ENCODE results near the gene RIMS4.

The RIMS4 gene

GRCh38 chr20:44810391-44811149, at the start of gene RIMS4:
Gene RIMS4 (minus strand): TSS chr20:44810546. CDS start chr20:44810271, 275 bp downstream.
- no peak for DNase-seq

- no peak for DNase-seq
Measured at GRCh38 chr20:44858606-44859360, 48.4 kb upstream of the RIMS4 start.

GRCh38 chr20:44856856-44857448, 46.6 kb upstream of the RIMS4 start:
- no peak for DNase-seq

- no peak for DNase-seq
Measured at GRCh38 chr20:44856442-44856841, 46.1 kb upstream of the RIMS4 start.

GRCh38 chr20:44851545-44851944, 41.2 kb upstream of the RIMS4 start:
- no peak for DNase-seq

GRCh38 chr20:44850837-44851236, 40.5 kb upstream of the RIMS4 start:
- DNase-seq: no peak

- no peak for DNase-seq
Measured at GRCh38 chr20:44850272-44850671, 39.9 kb upstream of the RIMS4 start.

GRCh38 chr20:44849703-44850102, 39.4 kb upstream of the RIMS4 start:
- no peak for DNase-seq

- DNase-seq: no peak
Measured at GRCh38 chr20:44848254-44849015, 38.1 kb upstream of the RIMS4 start.

GRCh38 chr20:44843876-44844275, 33.5 kb upstream of the RIMS4 start:
- DNase-seq: no peak

- DNase-seq: no peak
Measured at GRCh38 chr20:44841955-44842354, 31.6 kb upstream of the RIMS4 start.

GRCh38 chr20:44840826-44841225, 30.5 kb upstream of the RIMS4 start:
- no peak for DNase-seq

- no peak for DNase-seq
Measured at GRCh38 chr20:44839481-44839880, 29.1 kb upstream of the RIMS4 start.

- no peak for DNase-seq
Measured at GRCh38 chr20:44838521-44838920, 28.2 kb upstream of the RIMS4 start.

- DNase-seq: no peak
Measured at GRCh38 chr20:44837946-44838345, 27.6 kb upstream of the RIMS4 start.

GRCh38 chr20:44836601-44837120, 26.3 kb upstream of the RIMS4 start:
- DNase-seq: no peak

- no peak for DNase-seq
Measured at GRCh38 chr20:44835661-44836221, 25.4 kb upstream of the RIMS4 start.

- DNase-seq: no peak
Measured at GRCh38 chr20:44835116-44835515, 24.8 kb upstream of the RIMS4 start.

- no peak for DNase-seq
Measured at GRCh38 chr20:44834693-44835092, 24.3 kb upstream of the RIMS4 start.

GRCh38 chr20:44833437-44833836, 23.1 kb upstream of the RIMS4 start:
- DNase-seq: no peak

GRCh38 chr20:44832724-44833123, 22.4 kb upstream of the RIMS4 start:
- no peak for DNase-seq

GRCh38 chr20:44830995-44831394, 20.6 kb upstream of the RIMS4 start:
- no peak for DNase-seq

GRCh38 chr20:44830523-44830922, 20.2 kb upstream of the RIMS4 start:
- DNase-seq: no peak
